Stomach (tissue), 9 donors: ENCODE measurements around the gene FIGN. TPM values are rescaled to one million over a fixed set of nuclear protein-coding genes. Genes with fewer than 3 reads are reported as not detected.

Experiments
- DNase-seq, 2 donors: peaks; one replicate each; pipeline versions ENCODE4 v3.0.0 to v3.0.0-alpha.2; 2013 to 2019
- H3K27ac ChIP-seq, 5 donors: fragments of 200-600 bp in 4 of 5; sonication (generic) in 4 of 5; one replicate each; pipeline ENCODE4 v1.5.1; 2013 to 2019; ENCODE audit warnings: mild to moderate bottlenecking in 1 of 5, moderate library complexity in 1 of 5
- H3K27me3 ChIP-seq, 3 donors: fragments of 200-600 bp; sonication (generic); one replicate each; pipeline ENCODE4 v1.5.1; 2017 to 2019; ENCODE audit warnings: mixed run types in 1 of 3
- H3K36me3 ChIP-seq, 4 donors: fragments of 200-600 bp; sonication (generic); 1 replicate in 3 of 4; 2 replicates in 1 of 4; pipeline ENCODE4 v1.5.1; 2016 to 2019
- H3K4me1 ChIP-seq, 4 donors: fragments of 200-600 bp; sonication (generic); one replicate each; pipeline ENCODE4 v1.5.1; 2016 to 2019
- H3K4me3 ChIP-seq, 4 donors: fragments of 200-600 bp; sonication (generic) in 3 of 4; one replicate each; pipeline ENCODE4 v1.5.1; 2016 to 2019; ENCODE audit warnings: mild to moderate bottlenecking in 1 of 4
- H3K9me3 ChIP-seq, 4 donors: fragments of 200-600 bp; sonication (generic); one replicate each; pipeline ENCODE4 v1.5.1; 2016 to 2019
- EP300 ChIP-seq: sonication (generic); formaldehyde crosslinking; IDR thresholded peaks from one replicate; pipeline ENCODE4 v1.6.1; 2017; ENCODE audit warnings: antibody characterized with exemption
- POLR2A ChIP-seq, 4 donors: fragments of 450-650 bp; IDR thresholded peaks; one replicate each; pipeline ENCODE4 v1.6.1; 2016; ENCODE audit warnings: antibody characterized with exemption in 4 of 4, control low read depth in 2 of 4, mild to moderate bottlenecking in 1 of 4, moderate library complexity in 1 of 4
- POLR2AphosphoS5 ChIP-seq, 3 donors: sonication (generic); formaldehyde crosslinking; IDR thresholded peaks; one replicate each; pipeline ENCODE4 v1.6.1; 2016; ENCODE audit warnings: antibody characterized with exemption in 3 of 3
- WGBS, 5 donors: extraction: QIAGEN DNeasy Blood & Tissue Kit in 3 of 5; methylation state at CpG; one replicate each; pipeline versions ENCODE4 v1.1.5 to v1.1.7; 2013 to 2018; 5-methylcytosine and 5-hydroxymethylcytosine counted together
- intact Hi-C: fragments of 100-400 bp; cut with DNase I; formaldehyde crosslinking; loops from one replicate; pipeline ENCODE4 v1.15.1; 2023; ENCODE audit warnings: low total_unique reads
- polyA plus RNA-seq, 3 donors: library from polyadenylated mRNA; stranded (reverse); fragments of 200-250 nt; gene quantifications; one replicate each; pipeline ENCODE4 v1.2.3, GENCODE V29; 2013
- total RNA-seq, 5 donors: library from RNA; depleted of rRNA; stranded (reverse); fragments of >200 nt; gene quantifications; one replicate each; pipeline versions ENCODE4 v1.1.0 to v1.2.3, GENCODE V29; 2014 to 2016
- TF ChIP-seq, protein P1 (sequence below), 7 experiments: fragments of 450-650 bp in 4 of 7; fragments of 200-600 bp in 3 of 7; sonication (generic) in 3 of 7; IDR thresholded peaks; one replicate each; pipeline ENCODE4 v1.5.1; 2016 to 2019; ENCODE audit warnings: antibody characterized with exemption in 7 of 7, control low read depth in 2 of 7, mild to moderate bottlenecking in 1 of 7
- donor health status: healthy with polysubstance abuse.
- donor health status: Bipolar disorder and iron deficiency.
- donor health status: healthy.

FIGN gene
- total and polyA plus RNA-seq, 8 donors: 0.33 to 8.9 (median 2.3) TPM

DNA sequence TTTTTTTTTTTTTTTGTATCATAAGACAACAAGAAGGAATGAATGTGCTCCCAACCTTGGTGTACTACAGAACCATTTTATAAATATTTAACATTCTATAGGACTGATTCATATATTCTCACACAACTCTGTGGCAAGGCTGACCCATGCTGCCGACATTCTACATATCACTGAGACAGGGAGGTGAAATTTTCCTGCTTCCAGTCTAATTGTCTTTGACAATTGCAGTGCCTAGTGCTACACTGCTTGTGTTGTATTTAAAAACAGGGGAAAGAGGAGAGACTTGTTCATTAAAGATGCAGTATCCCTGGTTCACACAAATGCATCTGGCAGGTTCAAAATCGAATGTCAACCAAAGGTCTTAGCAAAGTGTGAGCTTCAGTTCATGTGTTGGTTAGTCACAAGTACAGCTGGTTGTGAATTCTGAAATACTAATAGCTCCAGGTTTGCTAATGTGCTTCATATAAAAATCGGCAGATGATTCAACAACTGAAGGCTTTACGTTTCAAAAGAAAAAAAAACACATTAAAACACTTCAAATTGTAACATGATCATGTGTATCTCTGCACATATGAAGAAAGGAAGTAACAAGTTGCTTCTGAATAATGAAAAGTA, 130.8 kb downstream of the FIGN start:
- WGBS, 5 donors: 72 to 92% (median 89%) methylated on average over 4 of the region's 4 CpGs
- intact Hi-C loops: no loop called here
- no peak overlapping the region for H3K27ac ChIP-seq
- DNase-seq: no peak
- H3K36me3 ChIP-seq: peaks cover 0 to 3% (median under 1%) of the 10 kb centered on the region in 4 donors
- no peak for TF ChIP-seq POLR2AphosphoS5 (IDR thresholded peaks at IDR 0.05)
- H3K4me3 ChIP-seq: no peak overlapping the region
- no peaks in the 10 kb centered on the region for H3K4me1 ChIP-seq
- no peaks in the 10 kb centered on the region for H3K27me3 ChIP-seq
- no peaks in the 10 kb centered on the region for H3K9me3 ChIP-seq

DNA sequence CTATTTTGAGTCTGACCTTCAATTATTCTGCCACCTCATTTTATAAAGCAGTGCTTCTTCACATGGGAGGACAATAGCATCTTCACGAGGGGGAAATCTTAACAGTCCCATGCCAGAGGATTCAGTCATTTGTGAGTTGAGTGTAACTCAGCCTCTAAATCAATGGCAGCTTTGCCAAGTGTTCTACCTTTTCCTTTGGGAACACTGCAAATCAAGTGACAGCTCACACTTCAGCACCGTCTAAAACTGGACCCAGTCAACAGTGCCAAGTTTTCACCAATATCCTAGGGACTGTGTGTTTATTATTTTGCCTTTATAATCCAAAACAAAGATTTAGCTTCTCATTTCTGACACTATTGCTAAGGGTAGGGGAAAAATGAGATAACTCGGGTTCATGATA, 133.6 kb downstream of the FIGN start:
- TF ChIP-seq, protein P1, sequence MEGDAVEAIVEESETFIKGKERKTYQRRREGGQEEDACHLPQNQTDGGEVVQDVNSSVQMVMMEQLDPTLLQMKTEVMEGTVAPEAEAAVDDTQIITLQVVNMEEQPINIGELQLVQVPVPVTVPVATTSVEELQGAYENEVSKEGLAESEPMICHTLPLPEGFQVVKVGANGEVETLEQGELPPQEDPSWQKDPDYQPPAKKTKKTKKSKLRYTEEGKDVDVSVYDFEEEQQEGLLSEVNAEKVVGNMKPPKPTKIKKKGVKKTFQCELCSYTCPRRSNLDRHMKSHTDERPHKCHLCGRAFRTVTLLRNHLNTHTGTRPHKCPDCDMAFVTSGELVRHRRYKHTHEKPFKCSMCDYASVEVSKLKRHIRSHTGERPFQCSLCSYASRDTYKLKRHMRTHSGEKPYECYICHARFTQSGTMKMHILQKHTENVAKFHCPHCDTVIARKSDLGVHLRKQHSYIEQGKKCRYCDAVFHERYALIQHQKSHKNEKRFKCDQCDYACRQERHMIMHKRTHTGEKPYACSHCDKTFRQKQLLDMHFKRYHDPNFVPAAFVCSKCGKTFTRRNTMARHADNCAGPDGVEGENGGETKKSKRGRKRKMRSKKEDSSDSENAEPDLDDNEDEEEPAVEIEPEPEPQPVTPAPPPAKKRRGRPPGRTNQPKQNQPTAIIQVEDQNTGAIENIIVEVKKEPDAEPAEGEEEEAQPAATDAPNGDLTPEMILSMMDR (IDR thresholded peaks at IDR 0.05): no peak
- TF ChIP-seq POLR2AphosphoS5 (IDR thresholded peaks at IDR 0.05) (no peak), EP300 (no peak), POLR2A (IDR thresholded peaks at IDR 0.05) (no peak)
- no peak for DNase-seq
- H3K27me3 ChIP-seq: no peaks in the 10 kb centered on the region
- no peaks in the 10 kb centered on the region for H3K4me1 ChIP-seq
- no peaks in the 10 kb centered on the region for H3K36me3 ChIP-seq
- H3K9me3 ChIP-seq: no peaks in the 10 kb centered on the region
- intact Hi-C loops: no loop called here
- WGBS, 5 donors: 66 to 79% (median 78%) methylated on average over 3 of the region's 3 CpGs
- no peak overlapping the region for H3K4me3 ChIP-seq
- H3K27ac ChIP-seq: no peak overlapping the region

DNA sequence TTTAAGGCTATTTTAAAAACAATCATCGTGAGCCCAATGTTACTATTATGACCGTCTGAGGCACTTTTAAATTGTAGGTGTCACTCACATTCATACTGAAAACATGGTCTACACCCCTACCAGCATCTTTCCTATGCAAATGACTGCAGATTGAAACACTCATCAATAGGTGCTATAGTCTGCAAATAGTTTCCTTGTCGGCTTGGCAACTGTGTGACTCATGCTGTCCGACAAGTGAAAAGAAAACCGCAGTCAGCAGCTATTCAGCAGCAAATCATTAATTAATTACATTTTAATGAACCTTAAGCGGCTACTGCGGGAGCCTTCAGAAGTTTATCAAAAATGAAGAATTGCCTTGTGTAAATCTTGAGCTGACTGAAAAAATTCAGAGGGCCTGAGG, 134.4 kb downstream of the FIGN start:
- H3K4me1 ChIP-seq: no peaks in the 10 kb centered on the region
- H3K9me3 ChIP-seq: no peaks in the 10 kb centered on the region
- TF ChIP-seq POLR2A (IDR thresholded peaks at IDR 0.05) (no peak), POLR2AphosphoS5 (IDR thresholded peaks at IDR 0.05) (no peak), EP300 (no peak)
- TF ChIP-seq, protein P1 (IDR thresholded peaks at IDR 0.05): no peak
- no peaks in the 10 kb centered on the region for H3K36me3 ChIP-seq
- H3K4me3 ChIP-seq: no peak overlapping the region
- intact Hi-C loops: no loop called here
- no peak overlapping the region for H3K27ac ChIP-seq
- peak in 1 of 2 donors; percentile 71 for DNase-seq
- H3K27me3 ChIP-seq: no peaks in the 10 kb centered on the region
- WGBS, 5 donors: 35 to 63% (median 50%) methylated on average over 7 of the region's 7 CpGs

DNA sequence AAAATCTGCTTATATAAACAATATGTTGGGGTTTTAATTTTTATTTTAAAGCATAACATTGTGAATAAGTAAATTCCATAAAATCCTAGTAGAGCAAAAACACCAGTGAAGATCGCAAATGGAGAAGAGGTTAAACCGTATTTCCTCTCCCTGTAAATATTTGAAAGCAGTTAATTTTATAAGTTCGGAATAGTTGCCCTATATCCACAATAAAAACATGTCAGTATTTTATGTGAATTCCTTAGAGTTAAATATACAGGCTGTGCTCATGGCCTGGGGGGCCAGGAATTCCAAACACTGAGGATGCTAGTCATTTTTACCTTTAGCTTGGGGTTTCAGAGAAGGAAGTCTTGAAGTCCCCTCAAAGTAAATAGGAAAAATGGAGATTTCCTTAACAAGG, 135.0 kb downstream of the FIGN start:
- DNase-seq: no peak
- Histone ChIP-seq H3K36me3 (no peaks in the 10 kb centered on the region), H3K27ac (no peak overlapping the region), H3K4me3 (no peak overlapping the region), H3K27me3 (no peaks in the 10 kb centered on the region), H3K4me1 (no peaks in the 10 kb centered on the region), H3K9me3 (no peaks in the 10 kb centered on the region)
- TF ChIP-seq POLR2AphosphoS5 (IDR thresholded peaks at IDR 0.05) (no peak), POLR2A (IDR thresholded peaks at IDR 0.05) (no peak), EP300 (no peak)
- TF ChIP-seq, protein P1 (IDR thresholded peaks at IDR 0.05): no peak
- intact Hi-C loops: no loop called here
- WGBS, 5 donors: 80 to 94% (median 86%) methylated on average over 3 of the region's 3 CpGs

DNA sequence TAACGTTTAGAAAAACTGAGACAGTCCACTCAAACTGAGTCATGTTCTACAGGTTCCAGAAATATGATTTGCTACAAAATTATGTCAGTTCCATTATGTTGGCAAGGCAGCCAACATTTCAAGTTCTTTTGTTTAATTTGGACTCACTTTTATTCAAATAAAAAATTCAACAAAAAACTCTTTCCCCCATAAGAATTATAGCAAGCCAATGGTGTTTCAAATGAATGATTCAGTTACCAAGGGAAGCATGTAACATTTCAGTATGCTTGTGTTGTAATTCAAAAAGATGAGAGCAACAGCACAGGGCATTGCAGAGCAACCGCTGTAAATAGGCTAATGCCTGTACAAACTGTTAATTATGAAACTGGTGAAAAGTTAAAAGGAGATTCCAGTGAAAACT, 140.8 kb downstream of the FIGN start:
- 43 to 54% (median 44%) methylated on average over 2 of the region's 2 CpGs for WGBS, 5 donors
- intact Hi-C loops: no loop called here
- TF ChIP-seq POLR2A (IDR thresholded peaks at IDR 0.05) (no peak), EP300 (no peak), POLR2AphosphoS5 (IDR thresholded peaks at IDR 0.05) (no peak)
- TF ChIP-seq, protein P1 (IDR thresholded peaks at IDR 0.05): no peak
- no peaks in the 10 kb centered on the region for H3K4me1 ChIP-seq
- H3K4me3 ChIP-seq: no peak overlapping the region
- DNase-seq: no peak
- H3K27ac ChIP-seq: no peak overlapping the region
- no peaks in the 10 kb centered on the region for H3K36me3 ChIP-seq
- no peaks in the 10 kb centered on the region for H3K27me3 ChIP-seq
- H3K9me3 ChIP-seq: no peaks in the 10 kb centered on the region
